Testis (tissue), 2 donors: ENCODE results near the gene ZMIZ1.

Experiments
- POLR2A ChIP-seq: fragments of 450-650 bp; IDR thresholded peaks from one replicate; pipeline ENCODE4 v1.6.1; 2017; ENCODE audit warnings: antibody characterized with exemption, mild to moderate bottlenecking, moderate library complexity
- TF ChIP-seq, protein P1 (sequence below), 3 experiments: fragments of 450-650 bp in 2 of 3; fragments of 200-600 bp in 1 of 3; sonication (generic) in 1 of 3; IDR thresholded peaks; one replicate each; pipeline ENCODE4 v1.5.1; 2016 to 2019; ENCODE audit warnings: antibody characterized with exemption in 3 of 3, mild to moderate bottlenecking in 2 of 3, moderate library complexity in 1 of 3

DNA sequence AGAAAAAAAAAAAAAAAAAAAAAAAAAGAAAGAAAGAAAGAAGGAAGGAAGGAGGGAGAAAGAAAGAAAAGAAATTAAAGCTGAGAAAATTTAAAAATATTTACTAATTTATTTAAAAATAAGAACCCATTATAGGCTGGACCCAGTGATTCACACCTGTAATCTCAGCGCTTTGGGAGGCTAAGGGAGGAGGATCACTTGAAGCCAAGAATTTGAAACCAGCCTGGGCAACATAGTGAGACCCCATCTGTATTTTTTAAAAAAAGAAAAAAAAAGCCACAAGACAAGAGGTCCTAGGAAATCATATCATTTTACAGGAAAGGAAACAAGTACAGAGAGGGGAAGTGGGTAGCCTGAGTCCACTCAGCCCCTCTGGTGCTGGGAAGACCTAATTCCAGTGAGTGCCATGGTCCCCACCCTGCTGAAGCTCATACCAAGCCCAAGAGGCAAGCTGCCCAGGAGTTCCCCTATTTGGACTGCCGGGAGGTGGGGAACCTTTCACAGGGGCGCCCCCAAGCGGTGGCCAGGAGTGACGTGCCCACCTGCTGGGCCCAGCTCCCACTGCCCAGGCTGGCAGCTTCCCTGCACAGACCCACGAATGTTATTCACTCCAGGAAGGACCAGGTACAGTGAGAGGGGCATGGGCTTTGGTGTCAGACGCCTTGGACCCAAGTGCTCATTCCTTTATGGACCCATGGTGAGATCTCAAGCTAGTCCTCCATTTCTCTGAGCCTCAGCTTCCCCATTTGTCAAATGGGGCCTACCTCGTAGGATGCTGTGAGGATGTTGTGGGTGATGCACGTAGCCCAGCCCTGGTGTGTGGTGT lies 133.6 kb downstream of the ZMIZ1 start:
- TF ChIP-seq, protein P1, sequence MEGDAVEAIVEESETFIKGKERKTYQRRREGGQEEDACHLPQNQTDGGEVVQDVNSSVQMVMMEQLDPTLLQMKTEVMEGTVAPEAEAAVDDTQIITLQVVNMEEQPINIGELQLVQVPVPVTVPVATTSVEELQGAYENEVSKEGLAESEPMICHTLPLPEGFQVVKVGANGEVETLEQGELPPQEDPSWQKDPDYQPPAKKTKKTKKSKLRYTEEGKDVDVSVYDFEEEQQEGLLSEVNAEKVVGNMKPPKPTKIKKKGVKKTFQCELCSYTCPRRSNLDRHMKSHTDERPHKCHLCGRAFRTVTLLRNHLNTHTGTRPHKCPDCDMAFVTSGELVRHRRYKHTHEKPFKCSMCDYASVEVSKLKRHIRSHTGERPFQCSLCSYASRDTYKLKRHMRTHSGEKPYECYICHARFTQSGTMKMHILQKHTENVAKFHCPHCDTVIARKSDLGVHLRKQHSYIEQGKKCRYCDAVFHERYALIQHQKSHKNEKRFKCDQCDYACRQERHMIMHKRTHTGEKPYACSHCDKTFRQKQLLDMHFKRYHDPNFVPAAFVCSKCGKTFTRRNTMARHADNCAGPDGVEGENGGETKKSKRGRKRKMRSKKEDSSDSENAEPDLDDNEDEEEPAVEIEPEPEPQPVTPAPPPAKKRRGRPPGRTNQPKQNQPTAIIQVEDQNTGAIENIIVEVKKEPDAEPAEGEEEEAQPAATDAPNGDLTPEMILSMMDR (IDR thresholded peaks at IDR 0.05), result peak in 2 of 3 experiments; percentile 9 to 31
- TF ChIP-seq POLR2A, result no peak
